Vagina (tissue), 2 donors: ENCODE data around the gene NUP98. TPM values are rescaled to one million over a fixed set of nuclear protein-coding genes. Genes with fewer than 3 reads are reported as not detected.
A peak's percentile ranks its signal among the peaks of the same experiment; 100 is the strongest.

Source experiments
- DNase-seq, 2 donors: peaks; one replicate each; pipeline ENCODE4 v3.0.0-alpha.2; 2017; ENCODE audit errors: extremely low spot score in 2 of 2
- H3K27ac ChIP-seq: fragments of 200-600 bp; sonication (generic); one replicate; pipeline ENCODE4 v1.5.1; 2019
- H3K27me3 ChIP-seq: fragments of 200-600 bp; sonication (generic); one replicate; pipeline ENCODE4 v1.5.1; 2019
- H3K36me3 ChIP-seq, 2 donors: fragments of 200-600 bp; sonication (generic); one replicate each; pipeline ENCODE4 v1.5.1; 2017 to 2019
- H3K4me1 ChIP-seq: fragments of 200-600 bp; sonication (generic); one replicate; pipeline ENCODE4 v1.5.1; 2019
- H3K4me3 ChIP-seq, 2 donors: fragments of 200-600 bp; sonication (generic); 1 replicate in 1 of 2; 2 replicates in 1 of 2; pipeline ENCODE4 v1.5.1; 2016 to 2019
- H3K9me3 ChIP-seq: fragments of 200-600 bp; sonication (generic); one replicate; pipeline ENCODE4 v1.5.1; 2019
- CTCF ChIP-seq, 3 experiments: fragments of 450-650 bp in 2 of 3; fragments of 200-600 bp in 1 of 3; sonication (generic) in 1 of 3; IDR thresholded peaks; one replicate each; pipeline ENCODE4 v1.5.1; 2017 to 2019; ENCODE audit warnings: antibody characterized with exemption in 3 of 3, mild to moderate bottlenecking in 2 of 3, moderate library complexity in 2 of 3
- POLR2A ChIP-seq, 2 donors: fragments of 450-650 bp; IDR thresholded peaks; one replicate each; pipeline ENCODE4 v1.6.1; 2017; ENCODE audit warnings: antibody characterized with exemption in 2 of 2, mild to moderate bottlenecking in 2 of 2, moderate library complexity in 2 of 2
- POLR2AphosphoS5 ChIP-seq, 2 donors: sonication (generic); formaldehyde crosslinking; IDR thresholded peaks; one replicate each; pipeline ENCODE4 v1.9.0; 2017; ENCODE audit warnings: antibody characterized with exemption in 2 of 2, mild to moderate bottlenecking in 2 of 2, low read depth in 1 of 2; ENCODE audit not compliant: insufficient read depth in 1 of 2
- intact Hi-C: fragments of 100-400 bp; cut with DNase I; formaldehyde crosslinking; loops from one replicate; pipeline ENCODE4 v1.15.1; 2023
- total RNA-seq: library from RNA; depleted of rRNA; stranded (reverse); fragments of >200 nt; gene quantifications from one replicate; pipeline ENCODE4 v1.2.3, GENCODE V29; 2016

The NUP98 gene
- total RNA-seq, 1 donor from 2014 or later = 110 TPM

GRCh38 chr11:3808861-3809623 lies 11.7 kb upstream of the NUP98 start:
- H3K27me3 ChIP-seq = no peaks in the 10 kb centered on the region
- H3K4me3 ChIP-seq = peak overlapping the region; percentile 83 to 85
- peak overlapping the region; percentile 77 for H3K27ac ChIP-seq
- no peaks in the 10 kb centered on the region for H3K9me3 ChIP-seq
- no peak for DNase-seq
- peaks cover 27% of the 10 kb centered on the region for H3K4me1 ChIP-seq
- intact Hi-C loops = no loop called here
- TF ChIP-seq POLR2AphosphoS5 (IDR thresholded peaks at IDR 0.05; ENCODE audit: insufficient read depth in 1 of 2, low read depth in 1 of 2) (no peak), CTCF (IDR thresholded peaks at IDR 0.05) (peak in 1 of 3 experiments; percentile 12), POLR2A (IDR thresholded peaks at IDR 0.05) (no peak)
- H3K36me3 ChIP-seq = no peaks in the 10 kb centered on the region

DNA sequence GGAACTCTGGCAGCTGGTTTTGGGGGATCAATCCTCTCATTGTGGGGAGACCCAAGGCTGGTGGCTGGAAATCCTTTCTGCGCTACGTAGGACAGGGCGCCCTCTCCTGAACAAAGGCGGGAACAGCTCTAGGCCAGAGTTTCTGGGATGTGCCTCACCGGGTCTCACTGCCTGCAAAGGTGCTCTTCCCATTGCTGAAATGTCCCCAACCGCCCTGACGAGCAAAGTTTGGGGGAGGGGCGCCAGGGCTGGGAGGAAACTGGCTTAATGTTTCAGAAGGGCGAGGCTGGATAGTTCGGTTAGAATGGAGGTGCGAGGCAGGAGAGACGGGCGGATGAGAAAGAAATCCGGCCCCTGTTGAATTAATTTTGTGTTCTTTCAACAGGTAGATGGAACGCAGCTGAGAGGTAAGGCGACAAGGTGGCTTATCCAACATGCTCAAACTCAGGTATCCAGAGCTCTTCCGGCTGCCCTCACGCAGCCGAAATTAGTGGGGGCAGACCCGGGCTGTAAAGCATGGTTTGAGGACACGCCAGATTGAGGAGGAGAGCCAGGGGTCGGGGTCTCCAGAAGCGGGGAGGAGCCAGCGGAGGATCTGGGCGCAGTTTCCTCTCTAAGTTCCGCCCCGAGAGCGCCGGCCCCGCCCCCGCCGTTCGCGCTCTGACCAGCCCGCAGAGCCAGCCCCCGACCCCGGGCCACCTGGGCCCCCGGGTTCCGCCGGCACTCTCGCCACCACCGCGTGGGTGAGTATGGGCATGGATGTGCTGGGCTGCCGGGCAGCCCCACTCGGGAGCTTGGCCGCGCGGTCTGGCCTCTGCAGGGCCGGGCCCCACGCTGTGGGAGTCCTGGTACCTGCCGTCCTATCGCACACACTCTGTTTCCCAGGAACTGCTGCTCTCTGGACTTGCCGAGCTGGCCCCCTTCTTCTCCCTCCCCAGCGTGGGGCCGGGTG lies 10.8 kb upstream of the NUP98 start, which contains the start of gene PGAP2:
TSS of gene PGAP2 (plus strand) at position 652 of the 952 bp plus-strand sequence. CDS start 2,700 bp downstream, outside the sequence.
- intact Hi-C loops = no loop called here
- H3K4me3 ChIP-seq = peak within 1 kb of the TSS; percentile 83 to 85

GRCh38 chr11:3803726-3804495 lies 6.6 kb upstream of the NUP98 start:
- H3K4me1 ChIP-seq = peaks cover 13% of the 10 kb centered on the region
- intact Hi-C loops = no loop called here
- H3K36me3 ChIP-seq = no peaks in the 10 kb centered on the region
- TF ChIP-seq CTCF (IDR thresholded peaks at IDR 0.05) (no peak), POLR2A (IDR thresholded peaks at IDR 0.05) (no peak), POLR2AphosphoS5 (IDR thresholded peaks at IDR 0.05; ENCODE audit: insufficient read depth in 1 of 2, low read depth in 1 of 2) (no peak)
- no peaks in the 10 kb centered on the region for H3K27me3 ChIP-seq
- DNase-seq = no peak
- no peaks in the 10 kb centered on the region for H3K9me3 ChIP-seq
- H3K4me3 ChIP-seq = no peak overlapping the region
- H3K27ac ChIP-seq = no peak overlapping the region

More for the DNA sequence above, 10.8 kb upstream of the NUP98 start, which contains the start of gene PGAP2:
- Histone ChIP-seq H3K27me3 (no peaks in the 10 kb centered on the region), H3K4me1 (peaks cover 27% of the 10 kb centered on the region), H3K9me3 (no peaks in the 10 kb centered on the region), H3K27ac (peak within 1 kb of the TSS; percentile 77), H3K36me3 (no peaks in the 10 kb centered on the region)
- TF ChIP-seq POLR2AphosphoS5 (IDR thresholded peaks at IDR 0.05; ENCODE audit: insufficient read depth in 1 of 2, low read depth in 1 of 2) = peak in 1 of 2 donors; percentile 16
- TF ChIP-seq CTCF (IDR thresholded peaks at IDR 0.05) = peak; percentile 18 to 60 (median 31)
- no peak for TF ChIP-seq POLR2A (IDR thresholded peaks at IDR 0.05)
- no peak for DNase-seq

- Histone ChIP-seq H3K4me1 (peaks cover 11% of the 10 kb centered on the region), H3K27me3 (no peaks in the 10 kb centered on the region), H3K9me3 (no peaks in the 10 kb centered on the region), H3K4me3 (no peak overlapping the region), H3K27ac (no peak overlapping the region), H3K36me3 (no peaks in the 10 kb centered on the region)
- DNase-seq = no peak
- TF ChIP-seq POLR2A (IDR thresholded peaks at IDR 0.05) (no peak), CTCF (IDR thresholded peaks at IDR 0.05) (no peak), POLR2AphosphoS5 (IDR thresholded peaks at IDR 0.05; ENCODE audit: insufficient read depth in 1 of 2, low read depth in 1 of 2) (no peak)
- intact Hi-C loops = no loop called here
Observed at GRCh38 chr11:3802011-3802790, 4.8 kb upstream of the NUP98 start.
